Hepatocyte (in vitro differentiated cells): Measurements from ENCODE around the gene ATP9B. TPM values are rescaled to one million over a fixed set of nuclear protein-coding genes. Genes with fewer than 3 reads are reported as not detected.

Experiments used
- DNase-seq: peaks from one replicate; pipeline ENCODE4 v3.0.0-alpha.2; 2016; ENCODE audit warnings: low spot score
- H2AFZ ChIP-seq: fragments of 200-600 bp; sonication (generic); 2 replicates; pipeline ENCODE4 v1.6.0; 2016; ENCODE audit warnings: antibody characterized with exemption, mild to moderate bottlenecking
- H3K27ac ChIP-seq: fragments of 200-600 bp; sonication (generic); 2 replicates; pipeline ENCODE4 v1.5.1; 2016; ENCODE audit warnings: mild to moderate bottlenecking
- H3K27me3 ChIP-seq: fragments of 200-600 bp; sonication (generic); 2 replicates; pipeline ENCODE4 v1.6.1; 2016
- H3K36me3 ChIP-seq: fragments of 200-600 bp; sonication (generic); replicated peaks from 2 replicates; pipeline ENCODE4 v1.5.1; 2016; ENCODE audit warnings: low read depth; ENCODE audit not compliant: insufficient read depth
- H3K4me1 ChIP-seq: fragments of 200-600 bp; sonication (generic); 2 replicates; pipeline ENCODE4 v1.5.1; 2016; ENCODE audit warnings: mild to moderate bottlenecking, moderate library complexity; ENCODE audit not compliant: insufficient read depth
- H3K4me2 ChIP-seq: fragments of 200-600 bp; sonication (generic); 2 replicates; pipeline ENCODE4 v1.6.0; 2016
- H3K4me3 ChIP-seq: fragments of 200-600 bp; sonication (generic); 2 replicates; pipeline ENCODE4 v1.5.1; 2016; ENCODE audit warnings: mild to moderate bottlenecking
- H3K79me2 ChIP-seq: fragments of 200-600 bp; sonication (generic); 2 replicates; pipeline ENCODE4 v1.6.0; 2017; ENCODE audit warnings: mild to moderate bottlenecking
- H3K9me2 ChIP-seq: fragments of 200-600 bp; sonication (generic); replicated peaks from 2 replicates; pipeline ENCODE4 v1.6.0; 2017; ENCODE audit warnings: mild to moderate bottlenecking; ENCODE audit not compliant: insufficient read depth
- H3K9me3 ChIP-seq: fragments of 200-600 bp; sonication (generic); 2 replicates; pipeline ENCODE4 v1.5.1; 2016; ENCODE audit warnings: low read depth, mild to moderate bottlenecking
- H4K20me1 ChIP-seq: fragments of 200-600 bp; sonication (generic); 2 replicates; pipeline ENCODE4 v1.6.0; 2016; ENCODE audit warnings: mild to moderate bottlenecking; ENCODE audit not compliant: insufficient read depth, poor library complexity, severe bottlenecking
- EZH2 ChIP-seq: fragments of 200-600 bp; sonication (generic); IDR thresholded peaks from 2 replicates; pipeline ENCODE4 v1.6.1; 2016; ENCODE audit warnings: antibody characterized with exemption, mild to moderate bottlenecking, borderline replicate concordance
- EZH2phosphoT487 ChIP-seq: fragments of 200-600 bp; sonication (generic); IDR thresholded peaks from one replicate; pipeline ENCODE4 v1.6.1; 2018; ENCODE audit warnings: antibody characterized with exemption, mild to moderate bottlenecking, low read depth, moderate library complexity; ENCODE audit not compliant: unreplicated experiment, severe bottlenecking
- WGBS: methylation state at CpG from one replicate; pipeline ENCODE4 v1.1.6; 2016; ENCODE audit warnings: low lambda C conversion rate; ENCODE audit errors: missing lambda C conversion rate; 5-methylcytosine and 5-hydroxymethylcytosine counted together
- polyA plus RNA-seq: library from polyadenylated mRNA; unstranded; fragments of >200 nt; fragmentation: Nextera tagmentation; extraction: Ambion mirVana; gene quantifications from 2 replicates; pipeline ENCODE4 v1.2.1, GENCODE V29; 2016
- total RNA-seq: library from RNA; depleted of rRNA; stranded (reverse); fragments of >200 nt; gene quantifications from 2 replicates; pipeline ENCODE4 v1.2.3, GENCODE V29; 2014
- TF ChIP-seq, protein P1 (sequence below): fragments of 200-600 bp; sonication (generic); IDR thresholded peaks from 2 replicates; pipeline ENCODE4 v1.5.1; 2016; ENCODE audit warnings: antibody characterized with exemption, mild to moderate bottlenecking; ENCODE audit not compliant: poor library complexity

Gene ATP9B
- total and polyA plus RNA-seq, 2 experiments from 2014 or later: 14.6 to 23.8 TPM

DNA sequence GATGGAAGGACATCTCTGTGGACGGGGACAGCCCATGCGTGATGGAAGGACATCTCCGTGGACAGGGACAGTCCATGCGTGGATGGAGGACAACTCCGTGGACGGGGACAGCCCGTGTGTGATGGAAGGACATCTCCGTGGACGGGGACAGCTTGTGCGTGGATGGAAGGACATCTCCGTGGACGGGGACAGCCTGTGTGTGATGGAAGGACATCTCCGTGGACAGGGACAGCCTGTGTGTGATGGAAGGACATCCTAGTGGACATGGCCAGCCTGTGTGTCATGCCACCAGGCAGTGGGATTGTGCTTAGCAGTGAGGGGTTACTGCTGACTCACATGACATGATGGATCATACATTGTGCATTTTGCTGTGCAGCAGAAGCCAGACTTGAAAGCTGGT is 296.5 kb downstream of the ATP9B start:
- Histone ChIP-seq H3K79me2 (no peaks in the 10 kb centered on the region), H4K20me1 (no peaks in the 10 kb centered on the region), H3K4me1 (peaks cover 4% of the 10 kb centered on the region), H3K4me3 (no peak overlapping the region), H3K36me3 (no peaks in the 10 kb centered on the region), H3K9me3 (no peaks in the 10 kb centered on the region), H3K4me2 (no peak overlapping the region), H3K27me3 (no peaks in the 10 kb centered on the region), H3K9me2 (no peaks in the 10 kb centered on the region), H3K27ac (peak overlapping the region; percentile 57), H2AFZ (no peak overlapping the region)
- no peak for TF ChIP-seq EZH2phosphoT487
- TF ChIP-seq EZH2: no peak
- TF ChIP-seq, protein P1, sequence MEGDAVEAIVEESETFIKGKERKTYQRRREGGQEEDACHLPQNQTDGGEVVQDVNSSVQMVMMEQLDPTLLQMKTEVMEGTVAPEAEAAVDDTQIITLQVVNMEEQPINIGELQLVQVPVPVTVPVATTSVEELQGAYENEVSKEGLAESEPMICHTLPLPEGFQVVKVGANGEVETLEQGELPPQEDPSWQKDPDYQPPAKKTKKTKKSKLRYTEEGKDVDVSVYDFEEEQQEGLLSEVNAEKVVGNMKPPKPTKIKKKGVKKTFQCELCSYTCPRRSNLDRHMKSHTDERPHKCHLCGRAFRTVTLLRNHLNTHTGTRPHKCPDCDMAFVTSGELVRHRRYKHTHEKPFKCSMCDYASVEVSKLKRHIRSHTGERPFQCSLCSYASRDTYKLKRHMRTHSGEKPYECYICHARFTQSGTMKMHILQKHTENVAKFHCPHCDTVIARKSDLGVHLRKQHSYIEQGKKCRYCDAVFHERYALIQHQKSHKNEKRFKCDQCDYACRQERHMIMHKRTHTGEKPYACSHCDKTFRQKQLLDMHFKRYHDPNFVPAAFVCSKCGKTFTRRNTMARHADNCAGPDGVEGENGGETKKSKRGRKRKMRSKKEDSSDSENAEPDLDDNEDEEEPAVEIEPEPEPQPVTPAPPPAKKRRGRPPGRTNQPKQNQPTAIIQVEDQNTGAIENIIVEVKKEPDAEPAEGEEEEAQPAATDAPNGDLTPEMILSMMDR: no peak
- no peak for DNase-seq
- WGBS: 97% methylated on average over 13 of the region's 13 CpGs

DNA sequence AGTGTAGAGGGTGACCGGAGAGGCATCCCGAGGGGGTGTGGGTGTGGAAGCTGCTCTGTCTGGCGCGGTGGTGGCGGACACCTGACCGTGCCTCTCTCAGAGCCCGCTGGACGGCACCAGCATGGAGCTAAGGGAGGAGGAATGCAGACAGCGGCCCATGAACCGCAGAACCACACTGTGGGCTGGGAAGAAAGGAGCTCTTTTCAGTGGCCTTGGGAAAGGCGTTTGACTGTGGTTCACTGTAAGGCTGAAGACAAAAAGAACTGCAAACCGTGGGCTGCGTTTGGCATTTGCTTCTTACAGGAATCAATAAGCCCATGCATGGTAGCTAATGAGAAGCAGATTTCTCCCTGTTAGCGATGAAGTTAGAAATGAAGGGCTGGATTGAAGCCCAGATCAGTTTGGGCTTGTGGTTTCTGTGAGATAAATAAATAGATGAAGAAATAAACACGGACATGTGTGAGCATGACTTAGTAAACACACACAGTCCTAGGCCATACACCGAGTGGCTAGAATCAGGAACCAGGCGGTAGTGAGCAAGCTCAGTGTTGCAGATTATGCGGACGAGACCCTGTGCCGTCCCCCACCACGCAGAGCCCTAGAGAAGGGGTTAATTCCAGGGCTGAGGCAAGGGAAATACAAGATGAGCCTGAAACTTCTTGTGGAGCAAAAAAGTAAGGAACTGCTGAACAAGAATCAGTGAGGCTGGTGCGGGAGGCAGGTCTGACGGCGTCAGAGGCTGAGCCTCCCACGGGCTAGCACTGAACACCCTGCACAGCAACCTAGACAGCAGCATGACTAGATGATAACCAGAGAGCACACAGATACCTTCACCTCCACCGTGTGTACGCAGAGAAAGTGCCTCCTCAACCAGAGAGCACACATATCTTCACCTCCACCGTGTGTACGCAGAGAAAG is 297.2 kb downstream of the ATP9B start:
- Histone ChIP-seq H3K4me3 (no peak overlapping the region), H4K20me1 (no peaks in the 10 kb centered on the region), H3K4me2 (no peak overlapping the region), H3K27me3 (no peaks in the 10 kb centered on the region), H3K27ac (peak overlapping the region; percentile 57), H3K36me3 (no peaks in the 10 kb centered on the region), H2AFZ (no peak overlapping the region), H3K9me2 (no peaks in the 10 kb centered on the region), H3K79me2 (no peaks in the 10 kb centered on the region), H3K4me1 (peaks cover 4% of the 10 kb centered on the region), H3K9me3 (no peaks in the 10 kb centered on the region)
- DNase-seq: no peak
- TF ChIP-seq, protein P1: no peak
- 71% methylated on average over 27 of the region's 29 CpGs for WGBS

DNA sequence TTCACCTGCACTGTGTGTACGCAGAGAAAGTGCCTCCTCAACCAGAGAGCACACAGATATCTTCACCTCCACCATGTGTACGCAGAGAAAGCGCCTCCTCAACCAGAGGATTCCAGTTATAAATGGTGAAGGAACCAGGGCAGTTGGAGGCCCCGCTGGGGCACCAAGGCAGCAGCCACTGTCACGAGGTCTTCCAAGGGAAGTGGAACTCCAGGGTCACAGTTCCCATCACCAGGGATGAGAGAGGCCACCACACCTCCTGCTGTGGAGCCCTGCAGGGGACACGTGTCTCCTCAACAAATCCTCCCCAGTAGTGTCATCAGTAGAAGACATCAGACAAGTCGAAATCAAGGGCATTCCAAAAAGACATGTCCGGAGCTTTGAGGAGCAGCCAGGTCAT is 298.3 kb downstream of the ATP9B start:
- no peaks in the 10 kb centered on the region for H3K27me3 ChIP-seq
- H3K79me2 ChIP-seq: no peaks in the 10 kb centered on the region
- H3K4me1 ChIP-seq: peaks cover 4% of the 10 kb centered on the region
- TF ChIP-seq EZH2 (no peak), EZH2phosphoT487 (no peak)
- TF ChIP-seq, protein P1: no peak
- 93% methylated on average over 8 of the region's 8 CpGs for WGBS
- H2AFZ ChIP-seq: no peak overlapping the region
- no peak overlapping the region for H3K4me3 ChIP-seq
- no peak for DNase-seq
- no peak overlapping the region for H3K4me2 ChIP-seq
- no peaks in the 10 kb centered on the region for H4K20me1 ChIP-seq
- no peaks in the 10 kb centered on the region for H3K9me2 ChIP-seq
- H3K27ac ChIP-seq: no peak overlapping the region
- H3K36me3 ChIP-seq: no peaks in the 10 kb centered on the region
- H3K9me3 ChIP-seq: no peaks in the 10 kb centered on the region
